Thyroid gland (tissue), 4 donors: Measurements from ENCODE around the gene TTLL5.

Experiments
- POLR2A ChIP-seq, 2 donors: fragments of 450-650 bp; IDR thresholded peaks; one replicate each; pipeline ENCODE4 v1.6.1; 2017; ENCODE audit warnings: antibody characterized with exemption in 2 of 2, mild to moderate bottlenecking in 2 of 2, moderate library complexity in 1 of 2
- TF ChIP-seq, protein P1 (sequence below), 6 experiments: fragments of 200-600 bp in 3 of 6; fragments of 450-650 bp in 3 of 6; sonication (generic) in 3 of 6; IDR thresholded peaks; one replicate each; pipeline ENCODE4 v1.5.1; 2016 to 2019; ENCODE audit warnings: antibody characterized with exemption in 6 of 6, mild to moderate bottlenecking in 2 of 6, inconsistent platforms in 1 of 6, moderate library complexity in 1 of 6

DNA sequence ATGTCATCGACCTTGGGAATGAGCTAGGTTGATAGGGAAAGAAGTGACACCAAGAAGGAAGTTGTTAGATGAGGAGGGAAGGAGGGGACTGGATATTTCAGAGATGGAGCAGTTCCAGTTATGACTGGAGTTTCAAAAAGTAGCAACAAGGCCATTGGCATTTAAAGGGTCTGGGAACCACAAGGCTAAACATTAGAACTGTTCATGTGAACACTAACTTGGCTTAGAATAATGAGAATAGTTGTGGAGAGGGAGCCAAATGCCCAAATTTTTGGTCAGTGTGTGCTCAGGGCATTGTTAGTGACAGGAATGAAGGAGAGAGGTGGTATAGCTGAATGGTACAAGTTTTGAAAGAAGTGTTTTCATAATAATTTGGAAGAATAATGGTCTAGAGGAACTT is 341.3 kb downstream of the TTLL5 start:
- no peak for TF ChIP-seq POLR2A (IDR thresholded peaks at IDR 0.05)
- TF ChIP-seq, protein P1, sequence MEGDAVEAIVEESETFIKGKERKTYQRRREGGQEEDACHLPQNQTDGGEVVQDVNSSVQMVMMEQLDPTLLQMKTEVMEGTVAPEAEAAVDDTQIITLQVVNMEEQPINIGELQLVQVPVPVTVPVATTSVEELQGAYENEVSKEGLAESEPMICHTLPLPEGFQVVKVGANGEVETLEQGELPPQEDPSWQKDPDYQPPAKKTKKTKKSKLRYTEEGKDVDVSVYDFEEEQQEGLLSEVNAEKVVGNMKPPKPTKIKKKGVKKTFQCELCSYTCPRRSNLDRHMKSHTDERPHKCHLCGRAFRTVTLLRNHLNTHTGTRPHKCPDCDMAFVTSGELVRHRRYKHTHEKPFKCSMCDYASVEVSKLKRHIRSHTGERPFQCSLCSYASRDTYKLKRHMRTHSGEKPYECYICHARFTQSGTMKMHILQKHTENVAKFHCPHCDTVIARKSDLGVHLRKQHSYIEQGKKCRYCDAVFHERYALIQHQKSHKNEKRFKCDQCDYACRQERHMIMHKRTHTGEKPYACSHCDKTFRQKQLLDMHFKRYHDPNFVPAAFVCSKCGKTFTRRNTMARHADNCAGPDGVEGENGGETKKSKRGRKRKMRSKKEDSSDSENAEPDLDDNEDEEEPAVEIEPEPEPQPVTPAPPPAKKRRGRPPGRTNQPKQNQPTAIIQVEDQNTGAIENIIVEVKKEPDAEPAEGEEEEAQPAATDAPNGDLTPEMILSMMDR (IDR thresholded peaks at IDR 0.05) = no peak
